GM18526 (cell line): ENCODE data around the gene SEPTIN12.
A peak's percentile ranks its signal among the peaks of the same experiment; 100 is the strongest.

Source experiments
- POLR2A ChIP-seq: IDR thresholded peaks from 3 replicates; pipeline ENCODE4 v1.6.1; 2011; ENCODE audit not compliant: insufficient read length; ENCODE audit errors: extremely low read depth

Gene SEPTIN12

DNA sequence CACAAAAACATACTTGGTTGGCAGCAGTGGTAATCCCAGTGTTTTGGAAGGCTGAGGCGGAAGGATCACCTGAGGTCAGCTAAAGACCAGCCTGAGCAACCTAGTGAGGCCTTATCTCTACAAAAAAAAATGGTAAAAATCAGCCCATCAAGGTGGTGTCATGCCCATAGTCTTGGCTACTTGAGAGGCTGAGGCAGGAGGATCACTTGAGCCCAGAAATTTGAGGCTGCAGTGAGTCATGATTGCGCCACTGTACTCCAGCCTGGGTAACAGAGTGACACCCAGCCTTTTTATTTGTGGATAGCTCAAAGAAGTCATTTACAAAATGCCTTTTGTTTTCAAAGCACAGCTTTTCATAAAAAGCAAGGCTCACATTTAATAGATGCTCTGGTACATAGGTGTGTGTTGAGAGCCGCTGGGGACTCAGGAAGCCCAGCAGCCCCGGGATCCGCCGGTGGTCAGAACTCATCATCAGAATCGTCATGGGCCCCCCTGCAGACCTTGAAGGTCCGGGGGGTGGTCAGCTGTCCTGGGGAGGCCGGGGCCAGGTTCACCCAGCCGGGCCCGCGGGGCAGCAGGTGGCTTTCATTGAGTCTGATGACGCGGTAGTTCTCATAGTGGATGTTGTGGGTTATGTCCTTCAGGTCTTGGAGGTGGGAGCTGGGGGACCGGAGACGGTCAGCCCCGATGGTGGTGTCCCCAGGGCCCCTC is 10.7 kb downstream of the SEPTIN12 start:
- TF ChIP-seq POLR2A = no peak

DNA sequence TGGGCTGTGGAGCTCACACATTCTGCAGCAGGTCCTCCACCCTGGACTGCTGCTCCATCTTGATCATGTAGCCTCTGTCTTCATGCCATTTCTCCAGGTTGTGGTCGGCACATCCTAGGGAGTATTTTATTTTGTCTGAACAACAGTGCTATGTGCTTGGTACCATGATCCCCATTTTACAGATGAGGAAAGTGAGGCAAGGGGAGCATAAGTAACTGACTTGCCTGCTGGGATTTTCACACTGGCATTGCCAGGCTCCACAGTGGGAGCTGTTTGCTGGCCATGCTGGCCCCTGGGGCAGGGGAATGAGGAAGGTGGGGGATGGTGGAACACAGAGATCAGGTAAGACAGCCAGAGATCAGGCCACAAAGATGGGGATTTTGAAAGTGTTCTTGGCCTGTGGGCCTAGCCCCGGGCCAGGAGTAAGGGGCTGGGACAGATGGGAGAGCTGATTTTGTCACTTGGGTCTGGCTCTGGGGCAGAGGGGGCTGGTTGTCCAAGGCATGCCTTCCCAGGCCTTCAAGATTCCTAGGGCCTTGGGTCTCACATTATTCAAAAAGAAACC is 11.9 kb downstream of the SEPTIN12 start:
- no peak for TF ChIP-seq POLR2A

DNA sequence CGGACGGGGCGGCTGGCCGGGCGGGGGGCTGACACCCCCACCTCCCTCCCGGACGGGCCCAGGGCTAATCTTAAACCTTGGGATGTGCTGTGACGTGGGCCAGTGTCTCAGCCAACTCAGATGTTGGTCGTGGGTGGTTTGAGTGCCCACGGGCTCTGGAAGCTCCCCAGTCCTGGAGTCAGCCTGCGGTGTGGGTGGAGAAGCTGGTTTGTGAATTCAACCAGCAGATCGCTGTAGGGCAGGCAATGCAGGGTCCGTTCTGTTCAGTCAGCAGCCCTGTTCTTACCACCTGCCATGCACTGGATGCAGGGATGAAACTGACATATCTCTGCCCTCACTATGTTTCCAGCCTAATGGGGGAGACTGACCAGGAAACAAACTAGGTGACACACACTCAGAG is 13.1 kb downstream of the SEPTIN12 start:
- no peak for TF ChIP-seq POLR2A

DNA sequence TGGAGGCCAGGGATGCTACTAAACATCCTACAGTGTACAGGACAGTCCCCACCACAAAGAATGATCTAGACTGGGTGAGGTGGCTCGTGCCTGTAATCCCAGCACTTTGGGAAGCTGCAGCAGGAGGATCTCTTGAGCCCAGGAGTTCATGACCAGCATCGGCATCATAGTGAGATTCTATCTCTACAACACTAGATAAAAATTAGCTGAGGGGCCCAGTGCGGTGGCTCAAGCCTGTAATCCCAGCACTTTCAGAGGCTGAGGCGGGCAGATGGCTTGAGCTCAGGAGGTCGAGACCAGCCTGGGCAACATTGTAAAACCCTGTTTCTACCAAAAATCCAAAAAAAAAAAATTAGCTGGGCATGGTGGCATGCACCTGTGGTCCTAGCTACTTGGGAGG is 15.8 kb downstream of the SEPTIN12 start:
- no peak for TF ChIP-seq POLR2A

DNA sequence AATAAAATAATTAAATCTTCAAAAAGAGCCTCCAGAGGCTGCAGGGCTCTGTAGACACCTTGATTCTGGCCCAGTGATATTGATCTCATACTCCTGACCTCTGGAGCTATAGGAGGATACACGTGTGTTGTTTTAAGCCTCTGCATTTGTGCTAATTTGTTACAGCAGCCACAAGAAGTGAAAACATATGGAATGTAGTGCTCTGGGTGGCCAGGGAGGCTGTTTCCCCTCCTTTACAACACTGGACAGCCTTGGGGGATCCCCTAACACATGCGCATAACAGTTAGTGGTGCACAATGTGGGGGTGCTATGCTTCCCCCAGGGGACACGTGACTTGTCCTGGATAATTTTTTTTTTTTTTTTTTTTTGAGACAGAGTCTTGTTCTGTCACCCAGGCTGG is 16.5 kb downstream of the SEPTIN12 start:
- TF ChIP-seq POLR2A = no peak

DNA sequence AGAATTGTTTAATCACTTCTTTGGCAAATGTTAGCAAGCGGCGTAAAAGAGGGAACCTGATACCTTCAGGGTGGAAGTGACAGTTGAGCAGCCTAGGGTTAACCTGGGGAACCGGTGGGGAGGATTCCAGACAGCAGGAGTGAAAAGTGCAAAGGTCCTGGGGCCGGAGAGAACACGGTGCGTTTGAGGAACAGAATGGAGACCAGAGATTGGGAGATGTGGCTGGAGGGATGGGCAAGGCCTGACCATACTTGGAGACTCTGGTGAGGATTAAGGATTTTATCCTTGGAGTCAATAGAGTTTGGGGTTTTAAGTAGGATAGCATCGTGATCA is 18.9 kb downstream of the SEPTIN12 start:
- no peak for TF ChIP-seq POLR2A

DNA sequence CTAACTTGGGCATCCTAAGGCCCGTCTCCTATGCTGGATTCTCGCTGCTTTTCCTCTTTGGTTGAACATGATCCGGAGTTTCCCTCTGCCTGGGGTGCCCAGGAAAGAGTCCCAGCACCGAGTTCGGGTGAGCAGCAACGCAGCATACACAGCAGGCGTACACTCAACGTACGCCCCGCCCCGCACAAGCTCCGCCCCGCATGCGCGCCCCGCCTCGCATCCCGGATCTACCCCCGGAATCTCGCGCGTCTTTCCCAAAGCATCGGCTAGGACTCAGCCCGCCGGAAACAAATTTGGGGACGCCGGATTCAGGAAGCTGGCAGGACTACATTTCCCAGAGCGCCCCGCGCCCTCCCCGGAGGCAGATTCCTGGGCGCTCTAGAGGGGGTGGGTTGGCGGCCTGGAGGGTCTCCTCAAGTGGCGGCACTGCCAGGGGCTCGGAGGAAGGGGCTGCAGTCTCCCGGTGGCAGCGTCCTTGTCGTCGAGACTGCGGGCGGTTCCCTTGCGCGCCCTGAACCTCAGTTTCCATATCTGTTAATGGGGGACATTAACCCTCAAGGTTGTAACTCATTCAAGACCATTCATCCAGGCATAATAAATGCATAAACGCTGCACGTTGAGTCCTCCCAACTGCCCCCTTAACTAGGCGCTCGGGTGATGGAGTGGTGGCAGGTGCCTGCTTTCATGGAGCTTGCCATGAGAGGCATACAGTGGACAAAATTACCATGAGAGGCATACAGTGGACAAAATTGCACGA is 19.4 kb downstream of the SEPTIN12 start:
- TF ChIP-seq POLR2A = peak; percentile 87

DNA sequence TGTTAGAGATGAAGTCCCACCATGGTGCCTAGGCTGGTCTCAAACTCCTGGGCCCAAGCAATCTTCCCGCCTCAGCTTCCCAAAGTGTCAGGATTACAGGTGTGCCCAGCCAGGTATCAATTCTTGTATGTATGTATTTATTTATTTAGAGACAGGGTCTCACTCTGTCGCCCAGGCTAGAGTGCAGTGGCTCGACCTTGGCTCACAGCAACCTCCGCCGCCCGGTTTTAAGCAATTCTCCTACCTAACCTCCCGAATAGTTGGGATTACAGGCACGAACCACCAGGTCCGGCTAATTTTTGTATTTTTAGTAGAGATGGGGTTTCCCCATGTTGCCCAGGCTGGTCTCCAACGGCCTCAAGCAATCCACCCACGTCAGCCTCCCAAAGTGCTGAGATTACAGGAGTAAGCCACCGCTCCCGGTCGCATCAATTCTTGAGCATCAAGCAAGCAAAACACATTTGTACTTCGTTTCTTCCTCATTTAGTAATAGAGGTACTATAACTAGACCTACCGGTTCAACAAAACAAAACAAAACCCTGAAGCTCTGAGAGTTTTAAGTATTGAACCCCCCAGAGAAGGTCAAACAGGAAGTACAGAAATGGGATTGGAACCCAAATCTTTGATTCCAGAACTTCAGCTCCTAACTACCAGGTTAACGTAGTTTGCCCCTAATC is 20.1 kb downstream of the SEPTIN12 start:
- TF ChIP-seq POLR2A = no peak

DNA sequence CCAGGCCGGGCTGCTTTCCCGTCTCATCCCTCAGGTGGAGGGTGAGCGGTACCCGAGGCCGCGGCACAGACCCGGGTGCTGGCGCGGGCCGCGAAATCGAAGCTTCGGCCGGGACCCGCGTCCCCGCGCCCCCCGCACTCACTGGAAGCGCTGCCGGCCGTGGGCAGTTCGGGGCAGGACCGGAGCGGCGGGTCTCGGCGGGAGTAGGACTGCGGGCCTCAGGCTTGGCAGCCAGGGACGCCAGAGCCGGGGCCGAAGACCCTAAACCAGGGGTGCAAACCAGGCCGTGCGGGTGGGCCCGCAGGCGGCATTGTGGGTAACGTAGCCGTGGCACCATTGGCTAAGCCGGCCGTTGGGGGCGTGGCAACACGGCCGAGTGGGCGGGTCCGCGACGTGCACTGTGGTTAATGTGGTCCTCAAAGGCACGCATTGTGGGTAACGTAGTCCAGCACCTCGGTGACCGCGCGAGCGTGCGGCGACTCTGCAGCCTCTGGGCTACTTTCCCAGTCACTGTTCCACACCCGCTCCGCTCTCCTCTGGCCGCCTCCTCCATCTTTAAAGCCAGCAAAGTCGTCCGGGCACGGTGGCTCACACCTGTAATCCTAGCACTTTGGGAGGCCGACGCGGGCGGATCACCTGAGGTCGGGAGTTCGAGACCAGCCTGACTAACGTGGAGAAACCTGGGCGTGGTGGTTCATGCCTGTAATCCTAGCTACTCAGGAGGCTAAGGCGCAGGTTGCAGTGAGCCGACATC is 21.1 kb downstream of the SEPTIN12 start, which contains the start of gene ZNF500:
TSS of gene ZNF500 (minus strand) at position 288 of the 754 bp plus-strand sequence. CDS start 1,184 bp downstream, outside the sequence.
- TF ChIP-seq POLR2A = peak; percentile 65

DNA sequence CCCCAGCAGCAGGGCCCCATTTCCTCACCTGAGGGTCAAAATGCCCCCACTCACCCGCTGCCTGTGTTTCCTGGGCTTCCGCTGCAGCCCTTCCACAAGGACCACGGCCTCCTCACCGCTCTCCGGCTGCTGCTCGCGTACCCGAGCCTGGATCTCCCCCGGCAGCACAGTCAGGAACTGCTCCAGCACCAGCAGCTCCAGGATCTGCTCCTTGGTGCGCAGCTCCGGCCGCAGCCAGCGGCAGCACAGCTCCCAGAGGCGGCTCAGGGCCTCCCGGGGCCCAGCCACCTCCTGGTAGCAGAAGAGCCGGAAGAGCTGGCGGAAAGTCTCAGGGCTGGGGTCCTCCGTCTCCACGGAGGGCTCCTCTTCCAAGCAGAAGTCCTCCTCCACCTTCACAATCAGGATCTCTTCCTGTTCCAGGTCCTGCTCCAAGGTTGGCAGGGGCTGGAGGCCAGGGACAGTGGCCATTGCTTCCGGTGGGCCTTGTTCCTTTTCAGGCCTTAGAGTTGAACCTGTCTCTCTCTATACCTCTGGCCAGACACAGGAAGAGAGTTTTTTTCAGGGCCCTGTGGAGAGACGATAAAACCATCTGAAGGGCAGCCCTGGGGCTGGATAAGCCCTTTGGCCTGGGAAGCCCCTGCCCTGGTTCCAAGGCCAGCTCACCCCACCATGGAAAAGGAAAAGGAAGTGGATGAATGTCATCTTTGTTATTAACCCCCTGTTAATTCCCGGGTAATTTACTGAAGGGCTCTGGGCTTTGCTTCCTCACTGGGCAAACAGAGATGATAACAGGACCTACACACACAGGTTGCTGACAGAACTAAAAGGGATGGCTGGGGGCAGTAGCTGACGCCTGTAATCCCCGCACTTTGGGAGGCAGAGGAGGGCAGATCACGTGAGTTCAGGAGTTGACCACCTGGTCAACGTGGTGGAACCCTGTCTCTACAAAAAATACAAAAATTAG is 22.4 kb downstream of the SEPTIN12 start:
- no peak for TF ChIP-seq POLR2A

DNA sequence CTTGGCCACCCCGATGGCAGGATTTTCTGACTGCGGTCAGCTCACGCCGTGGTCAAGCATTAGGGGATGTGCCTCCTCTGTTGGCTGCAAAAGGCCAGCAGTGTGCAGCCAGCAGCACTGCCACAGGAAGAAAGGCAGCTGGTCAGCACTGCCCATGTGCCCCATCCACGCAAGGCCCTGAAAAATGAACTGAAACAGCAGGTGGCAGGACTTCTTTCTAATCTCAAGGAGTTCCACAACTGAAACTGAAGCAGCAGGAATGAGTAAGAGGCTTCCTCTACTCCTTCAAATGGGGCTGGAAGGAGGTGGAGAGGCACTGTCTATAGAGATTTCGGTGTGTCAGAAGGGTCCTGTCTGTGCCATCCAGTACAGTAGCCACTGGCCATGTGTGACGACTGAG is 24.4 kb downstream of the SEPTIN12 start:
- no peak for TF ChIP-seq POLR2A

DNA sequence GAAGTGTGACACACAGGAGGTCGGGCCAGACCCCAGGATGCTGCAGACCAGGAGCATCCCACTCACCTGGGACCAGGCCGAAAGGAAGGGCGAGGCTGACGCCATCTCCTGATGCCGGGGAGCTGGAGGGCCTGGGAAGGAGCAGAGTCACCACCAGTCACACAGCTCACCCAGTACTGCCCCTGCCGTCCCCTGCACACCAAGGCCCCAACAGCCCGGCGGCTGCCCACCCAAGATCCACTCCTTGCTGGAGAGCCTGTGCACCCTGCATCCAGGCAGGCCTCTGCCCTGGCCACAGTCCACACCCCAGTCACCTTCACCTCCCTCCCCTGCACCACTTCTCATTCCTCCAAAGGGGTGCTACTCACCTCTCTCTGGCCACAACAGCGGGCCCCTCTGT is 25.9 kb downstream of the SEPTIN12 start:
- no peak for TF ChIP-seq POLR2A

DNA sequence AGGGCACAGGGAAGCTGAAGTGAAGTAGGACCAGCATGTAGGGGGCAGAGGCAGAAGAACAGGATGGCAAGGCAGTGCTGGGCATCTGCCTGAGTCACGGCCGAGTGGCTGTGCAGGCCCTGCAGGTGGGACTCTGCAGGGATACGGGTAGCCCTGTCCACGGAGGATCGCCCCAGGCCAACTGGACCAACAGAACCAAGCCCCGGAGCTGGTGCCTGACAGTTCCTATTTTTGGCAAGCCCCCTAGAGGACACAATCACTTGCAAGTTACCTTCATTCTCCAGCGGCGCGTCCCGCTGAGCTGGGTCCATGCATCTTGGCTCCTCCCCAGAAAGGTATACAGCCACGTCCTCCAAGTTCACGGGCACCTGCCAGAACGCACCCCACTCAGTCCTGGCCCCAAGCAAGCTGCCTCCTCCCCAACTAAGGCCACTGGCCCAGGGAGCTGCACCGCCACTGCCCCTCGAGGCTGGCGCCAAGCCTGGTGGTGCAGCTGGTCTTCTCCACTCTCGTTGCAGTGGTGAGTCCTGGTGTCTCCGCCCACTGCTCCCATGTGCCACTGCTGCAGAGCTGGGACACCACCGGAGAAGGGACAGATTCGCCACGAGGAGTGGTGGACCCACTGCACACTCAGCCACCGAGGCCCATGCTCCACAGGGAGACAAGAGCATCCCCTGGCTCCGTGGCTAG is 27.8 kb downstream of the SEPTIN12 start:
- no peak for TF ChIP-seq POLR2A

DNA sequence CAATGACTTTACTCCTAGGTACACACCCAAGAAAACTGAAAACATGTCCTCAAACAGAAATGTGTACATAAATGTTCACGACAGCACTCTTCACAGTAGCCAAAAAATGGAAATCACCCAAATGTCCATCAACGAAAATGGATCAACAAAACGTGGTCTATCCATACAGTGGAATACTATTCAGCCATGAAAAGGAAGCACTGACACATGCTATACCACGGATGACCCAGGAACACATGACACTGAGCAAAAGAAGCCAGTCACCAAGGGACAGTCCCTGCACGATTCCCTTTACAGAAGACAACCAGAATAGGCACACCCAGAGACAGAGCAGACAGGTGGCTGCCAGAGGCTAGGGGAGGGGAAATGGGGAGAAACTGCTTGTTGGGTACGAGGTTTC is 32.5 kb downstream of the SEPTIN12 start:
- no peak for TF ChIP-seq POLR2A

DNA sequence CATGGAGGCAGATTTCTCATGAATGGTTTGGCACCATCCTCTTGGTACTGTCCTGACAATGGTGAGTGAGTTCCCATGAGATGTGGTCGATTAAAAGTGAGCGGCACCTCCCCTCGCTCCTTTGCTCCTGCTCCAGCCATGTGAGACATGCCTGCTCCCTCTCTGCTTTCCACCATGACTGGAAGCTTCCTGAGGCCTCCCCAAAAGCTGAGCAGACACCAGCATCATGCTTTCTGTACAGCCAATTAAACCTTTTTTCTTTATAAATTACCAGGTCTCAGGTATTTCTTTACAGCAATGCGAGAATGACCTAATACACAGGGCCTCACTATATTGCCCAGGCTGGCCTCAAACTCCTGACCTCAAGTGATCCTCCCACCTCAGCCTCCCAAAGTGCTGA is 33.3 kb downstream of the SEPTIN12 start:
- TF ChIP-seq POLR2A = no peak
